Astrocyte of the cerebellum (primary cell): ENCODE data around the gene SEMA4A.

Experiments used
- DNase-seq: peaks from one replicate; pipeline ENCODE4 v3.0.0-alpha.2; 2011; ENCODE audit warnings: low read depth
- H3K4me3 ChIP-seq: 2 replicates; pipeline ENCODE4 v1.5.1; 2011; ENCODE audit warnings: mild to moderate bottlenecking, low read depth, low read length, moderate library complexity
- CTCF ChIP-seq: IDR thresholded peaks from 2 replicates; pipeline ENCODE4 v1.5.1; 2012; ENCODE audit warnings: low read length, low read depth, moderate library complexity, mild to moderate bottlenecking; ENCODE audit errors: missing control alignments
- in situ Hi-C: cut with HindIII; loops from 2 replicates; pipeline ENCODE4 v1.10.0; 2017; ENCODE audit warnings: low sequenced_read_pairs

The SEMA4A gene

GRCh38 chr1:156221986-156222692, 68.8 kb downstream of the SEMA4A start:
- no peak for TF ChIP-seq CTCF
- no peak for DNase-seq
- H3K4me3 ChIP-seq = no peak overlapping the region
- in situ Hi-C loops = loop anchor here (10.0 kb wide), 1 partner anchor 87 kb away; no protein-coding TSS in a partner anchor

- in situ Hi-C loops = loop anchor here (10.0 kb wide), 1 partner anchor 91 kb away; no protein-coding TSS in a partner anchor
- TF ChIP-seq CTCF = no peak
- no peak overlapping the region for H3K4me3 ChIP-seq
- DNase-seq = no peak
Observed at GRCh38 chr1:156225677-156226014, 72.3 kb downstream of the SEMA4A start.

- in situ Hi-C loops = loop anchor here (10.0 kb wide), 1 partner anchor 91 kb away; no protein-coding TSS in a partner anchor
- DNase-seq = no peak
- no peak for TF ChIP-seq CTCF
- no peak overlapping the region for H3K4me3 ChIP-seq
Observed at GRCh38 chr1:156226116-156226538, 72.7 kb downstream of the SEMA4A start.

GRCh38 chr1:156226782-156227181, 73.4 kb downstream of the SEMA4A start:
- H3K4me3 ChIP-seq = no peak overlapping the region
- TF ChIP-seq CTCF = no peak
- in situ Hi-C loops = loop anchor here (10.0 kb wide), 1 partner anchor 92 kb away; no protein-coding TSS in a partner anchor
- DNase-seq = no peak
